Activated CD4-positive, alpha-beta T cell treated with anti-CD3 and anti-CD28 coated beads, Interleukin-2, amount 10 ng/mL, durations not matched to agents 24 days and 14 days (primary cell): ENCODE data around the gene HOXA10. TPM values are rescaled to one million over a fixed set of nuclear protein-coding genes. Genes with fewer than 3 reads are reported as not detected.

ENCODE experiments used
- DNase-seq: peaks from one replicate; pipeline ENCODE4 v3.0.0; 2022
- H3K27ac Mint-ChIP-seq: one replicate; pipeline ENCODE4 v1.8.0; 2022; ENCODE audit warnings: mild to moderate bottlenecking, mixed read lengths
- H3K27me3 Mint-ChIP-seq: one replicate; pipeline ENCODE4 v1.8.0; 2022; ENCODE audit warnings: mixed read lengths
- H3K36me3 Mint-ChIP-seq: one replicate; pipeline ENCODE4 v1.8.0; 2022; ENCODE audit warnings: low read depth, mild to moderate bottlenecking, mixed read lengths
- H3K4me1 Mint-ChIP-seq: one replicate; pipeline ENCODE4 v1.8.0; 2021; ENCODE audit warnings: mixed read lengths
- H3K4me3 Mint-ChIP-seq: one replicate; pipeline ENCODE4 v1.8.0; 2022; ENCODE audit warnings: mild to moderate bottlenecking, moderate library complexity, mixed read lengths
- H3K9me3 Mint-ChIP-seq: one replicate; pipeline ENCODE4 v1.8.0; 2021; ENCODE audit warnings: mixed read lengths
- intact Hi-C: fragments of 100-400 bp; cut with micrococcal nuclease; formaldehyde crosslinking; loops from one replicate; pipeline ENCODE4 v1.15.1; 2023
- total RNA-seq: library from RNA; stranded (reverse); gene quantifications from 2 replicates; pipeline ENCODE4 v1.2.3, GENCODE V29; 2022

The HOXA10 gene
- total RNA-seq: not detected in 2 replicates

DNA sequence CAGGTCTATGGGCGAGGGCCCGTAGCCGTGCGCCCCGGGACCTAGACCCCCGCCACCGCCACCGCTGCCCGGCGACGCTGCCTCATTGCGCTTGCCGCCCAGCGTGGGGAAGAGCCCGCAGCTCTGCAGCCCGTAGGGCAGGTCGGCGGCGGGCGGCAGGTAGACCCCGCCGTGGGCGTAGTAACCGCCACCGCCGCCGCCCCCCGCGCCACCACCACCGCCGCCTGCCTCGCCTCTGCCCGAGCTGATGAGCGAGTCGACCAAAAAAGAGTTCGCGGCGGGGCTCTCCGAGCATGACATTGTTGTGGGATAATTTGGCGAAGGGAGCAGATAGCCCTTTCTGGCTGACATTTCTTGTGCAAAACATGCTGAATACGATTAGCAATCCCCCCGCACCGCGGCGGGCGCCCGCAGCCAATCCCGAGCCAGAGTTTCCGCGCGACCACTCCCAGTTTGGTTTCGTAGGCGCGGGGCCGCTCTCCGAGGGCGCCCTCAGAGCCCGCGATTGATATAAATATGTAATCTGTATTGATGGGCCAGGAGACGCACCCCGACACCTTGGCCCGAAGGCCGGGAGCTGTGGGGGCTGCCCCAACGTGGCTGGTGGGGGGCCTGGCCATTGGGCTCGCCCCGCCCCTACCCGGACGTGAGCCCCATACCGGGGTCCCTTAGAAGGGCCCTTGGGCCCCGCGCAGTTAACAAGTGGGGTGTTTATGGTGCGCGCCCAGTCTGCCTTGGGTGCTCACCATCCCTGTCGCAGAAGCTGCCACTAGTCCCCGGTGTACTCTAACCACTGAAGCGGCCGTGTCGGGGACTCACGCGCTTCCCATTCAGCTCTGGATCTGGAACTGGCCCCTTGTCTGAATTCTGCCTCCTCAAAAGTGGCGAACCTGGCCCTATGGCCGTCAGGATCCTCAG is at the start of gene HOXA10:
HOXA10 (minus strand) TSS at position 365 of the 918 bp plus-strand sequence; CDS start at position 351, 14 bp downstream.
- H3K27me3 Mint-ChIP-seq: peaks cover 58% of the 10 kb centered on the region
- no peak within 1 kb of the TSS for H3K4me3 Mint-ChIP-seq
- intact Hi-C loops: loop anchor here (2.0 kb wide), 2 partner anchors 17 to 23 kb away; partner anchors contain the start of gene HOXA7
- peaks cover 5% of the 10 kb centered on the region for H3K4me1 Mint-ChIP-seq
- H3K36me3 Mint-ChIP-seq: peaks cover 3% of the 10 kb centered on the region
- peak within 1 kb of the TSS; percentile 51 for H3K27ac Mint-ChIP-seq
- peaks cover 8% of the 10 kb centered on the region for H3K9me3 Mint-ChIP-seq
- DNase-seq: no peak

DNA sequence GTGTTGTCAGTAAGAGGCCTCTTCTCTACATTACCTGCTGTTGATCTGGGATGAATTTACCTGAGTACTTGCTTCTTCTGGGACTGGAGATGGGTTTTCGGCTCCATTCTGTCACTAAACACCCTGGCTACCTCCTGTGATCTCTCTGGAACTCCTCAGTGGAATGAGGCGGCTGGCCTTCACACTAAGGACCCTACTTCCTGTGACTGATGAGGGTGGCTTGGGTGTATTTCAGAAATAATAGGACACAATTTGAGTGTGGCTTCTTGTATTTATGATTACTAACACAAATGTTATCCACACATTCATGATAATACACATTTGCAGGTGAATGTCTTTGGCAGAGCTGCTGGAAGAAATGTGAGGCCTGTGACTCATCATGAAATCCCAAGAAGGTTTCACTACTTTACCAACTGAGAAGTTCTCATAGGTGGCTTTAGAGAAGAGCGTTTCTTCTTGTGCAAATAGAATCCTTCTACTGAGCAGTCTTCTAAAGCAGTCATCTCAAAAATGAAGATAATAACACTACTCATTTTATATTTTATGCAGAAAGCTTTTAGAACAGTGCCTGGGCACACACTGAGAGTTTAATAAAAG is 47.2 kb upstream of the HOXA10 start:
- H3K27me3 Mint-ChIP-seq: peaks cover 68% of the 10 kb centered on the region
- no peaks in the 10 kb centered on the region for H3K36me3 Mint-ChIP-seq
- DNase-seq: no peak
- no peaks in the 10 kb centered on the region for H3K4me1 Mint-ChIP-seq
- intact Hi-C loops: no loop called here
- no peaks in the 10 kb centered on the region for H3K9me3 Mint-ChIP-seq
- no peak overlapping the region for H3K4me3 Mint-ChIP-seq
- H3K27ac Mint-ChIP-seq: no peak overlapping the region

DNA sequence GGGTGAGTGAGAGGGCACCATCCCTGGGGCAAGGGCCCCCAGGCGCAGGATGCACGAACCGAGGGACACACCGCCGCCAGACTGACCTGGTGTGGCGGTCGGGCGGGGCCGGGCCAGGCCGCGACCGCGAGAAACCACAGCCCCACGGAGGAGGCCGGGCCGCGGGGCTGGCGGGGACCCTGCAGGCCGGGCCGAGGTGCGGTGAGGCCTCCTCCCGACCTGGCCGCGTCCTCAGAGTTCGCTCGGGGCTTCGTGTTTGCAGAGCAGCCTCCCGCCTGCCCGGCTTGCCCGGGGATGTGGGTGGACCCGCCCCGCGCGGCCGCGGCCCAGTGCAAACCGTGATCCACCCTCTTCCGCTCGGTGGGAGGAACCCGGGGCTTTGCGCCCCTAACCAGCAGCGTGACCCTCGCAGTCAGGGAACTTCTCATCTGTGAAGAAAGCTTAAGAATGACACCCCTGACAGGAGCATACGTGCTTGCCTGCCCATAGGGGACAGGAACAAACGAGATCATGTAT is 46.4 kb upstream of the HOXA10 start:
- no peak overlapping the region for H3K27ac Mint-ChIP-seq
- no peak overlapping the region for H3K4me3 Mint-ChIP-seq
- no peaks in the 10 kb centered on the region for H3K9me3 Mint-ChIP-seq
- no peak for DNase-seq
- H3K27me3 Mint-ChIP-seq: peaks cover 73% of the 10 kb centered on the region
- H3K36me3 Mint-ChIP-seq: no peaks in the 10 kb centered on the region
- H3K4me1 Mint-ChIP-seq: no peaks in the 10 kb centered on the region
- intact Hi-C loops: no loop called here

DNA sequence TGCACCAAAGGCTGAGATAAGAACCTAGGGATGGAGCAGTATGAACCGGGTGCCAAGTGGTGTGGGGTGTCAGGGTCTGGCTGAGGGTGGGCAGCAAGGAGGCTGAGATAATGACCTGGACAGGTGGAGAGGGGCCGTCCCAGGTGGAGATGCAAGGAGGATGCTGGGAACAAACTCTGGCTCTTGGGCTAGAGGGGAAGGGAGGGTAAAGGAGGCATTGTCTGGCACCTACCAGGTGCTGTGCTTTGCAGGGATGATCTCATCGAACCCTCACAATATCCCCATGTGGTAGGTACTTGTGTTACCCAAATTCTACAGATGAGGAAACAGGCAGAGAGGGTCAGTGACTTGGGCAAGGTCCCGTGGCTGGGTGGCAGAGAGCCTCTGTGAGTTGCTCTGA is 45.7 kb upstream of the HOXA10 start:
- no peak for DNase-seq
- no peak overlapping the region for H3K27ac Mint-ChIP-seq

GRCh38 chr7:27217951-27218350 is 43.8 kb upstream of the HOXA10 start:
- intact Hi-C loops: no loop called here
- Mint-ChIP-seq H3K4me1 (no peaks in the 10 kb centered on the region), H3K27ac (no peak overlapping the region), H3K27me3 (peaks cover 75% of the 10 kb centered on the region), H3K36me3 (no peaks in the 10 kb centered on the region), H3K4me3 (no peak overlapping the region), H3K9me3 (no peaks in the 10 kb centered on the region)
- no peak for DNase-seq

More for the DNA sequence above, 45.7 kb upstream of the HOXA10 start:
- no peaks in the 10 kb centered on the region for H3K36me3 Mint-ChIP-seq
- intact Hi-C loops: no loop called here
- H3K9me3 Mint-ChIP-seq: no peaks in the 10 kb centered on the region
- H3K4me1 Mint-ChIP-seq: no peaks in the 10 kb centered on the region
- no peak overlapping the region for H3K4me3 Mint-ChIP-seq
- peaks cover 74% of the 10 kb centered on the region for H3K27me3 Mint-ChIP-seq

DNA sequence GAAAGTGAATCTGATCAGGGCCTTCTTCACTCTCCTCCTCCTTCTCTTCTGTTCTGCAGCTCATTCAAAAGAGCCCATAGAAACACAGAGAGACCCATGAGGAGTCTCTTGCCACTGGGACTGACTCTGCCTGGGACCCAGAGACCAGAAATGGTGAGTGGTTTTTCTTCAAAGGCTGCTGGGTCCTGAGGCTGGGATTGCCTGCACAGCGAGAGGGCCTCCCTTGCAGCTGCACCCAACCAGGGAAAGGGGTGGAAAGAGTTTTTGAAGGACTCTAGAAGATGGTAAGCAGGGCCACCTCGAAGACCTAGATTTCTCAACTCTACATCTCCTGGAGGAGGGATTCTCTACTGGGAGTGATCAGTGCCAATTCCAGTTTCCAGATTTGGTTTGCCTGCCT is 41.2 kb upstream of the HOXA10 start:
- Mint-ChIP-seq H3K4me3 (no peak overlapping the region), H3K4me1 (peaks cover 2% of the 10 kb centered on the region), H3K27me3 (peaks cover 78% of the 10 kb centered on the region), H3K9me3 (no peaks in the 10 kb centered on the region), H3K27ac (no peak overlapping the region), H3K36me3 (no peaks in the 10 kb centered on the region)
- intact Hi-C loops: no loop called here
- no peak for DNase-seq

DNA sequence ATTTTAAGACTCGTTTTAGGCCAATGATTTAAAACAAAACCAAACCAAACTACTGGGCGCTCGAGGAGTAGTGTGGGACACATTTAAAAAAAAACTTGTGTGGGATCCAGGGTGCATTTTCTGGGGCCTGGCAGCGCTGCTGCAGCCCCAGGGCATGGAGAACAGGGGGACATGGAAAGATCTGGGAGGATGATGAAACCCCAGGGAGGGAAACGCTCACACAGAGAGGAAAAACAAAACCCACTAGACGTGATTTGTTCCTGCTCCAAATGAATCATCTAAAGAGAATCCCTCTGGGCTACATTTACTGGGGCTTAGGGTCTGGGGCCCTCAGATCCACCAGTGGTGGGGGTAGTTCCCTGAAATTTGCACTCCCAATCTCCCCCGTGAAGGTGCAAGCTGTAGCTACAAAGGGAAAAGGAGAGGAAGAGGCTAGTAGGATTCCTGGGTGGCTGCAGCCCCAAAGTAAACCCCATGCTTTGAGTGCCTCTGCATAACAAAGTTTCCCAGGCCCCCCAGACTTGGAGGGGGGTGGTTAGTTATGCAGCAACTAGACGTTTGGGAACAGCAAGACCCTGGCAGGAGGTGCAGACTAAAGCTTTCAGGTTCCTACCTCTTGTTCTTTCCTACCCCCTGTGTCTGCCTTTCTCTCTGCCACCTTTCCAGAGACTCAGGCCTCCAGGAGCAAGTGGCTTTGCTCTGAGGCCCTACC is 40.3 kb upstream of the HOXA10 start:
- intact Hi-C loops: loop anchor here (5.0 kb wide), 1 partner anchor 708 kb away; no protein-coding TSS in a partner anchor
- no peaks in the 10 kb centered on the region for H3K9me3 Mint-ChIP-seq
- no peak overlapping the region for H3K4me3 Mint-ChIP-seq

GRCh38 chr7:27213433-27214238 is 39.5 kb upstream of the HOXA10 start:
- Mint-ChIP-seq H3K4me1 (peaks cover 4% of the 10 kb centered on the region), H3K27ac (no peak overlapping the region), H3K27me3 (peaks cover 81% of the 10 kb centered on the region), H3K4me3 (no peak overlapping the region), H3K36me3 (no peaks in the 10 kb centered on the region), H3K9me3 (no peaks in the 10 kb centered on the region)
- intact Hi-C loops: loop anchor here (5.0 kb wide), 1 partner anchor 709 kb away; no protein-coding TSS in a partner anchor
- no peak for DNase-seq

More for the DNA sequence above, 40.3 kb upstream of the HOXA10 start:
- peaks cover 4% of the 10 kb centered on the region for H3K4me1 Mint-ChIP-seq
- no peak overlapping the region for H3K27ac Mint-ChIP-seq
- peaks cover 79% of the 10 kb centered on the region for H3K27me3 Mint-ChIP-seq
- H3K36me3 Mint-ChIP-seq: no peaks in the 10 kb centered on the region
- DNase-seq: no peak

GRCh38 chr7:27212497-27213432 is 38.6 kb upstream of the HOXA10 start:
- Mint-ChIP-seq H3K9me3 (no peaks in the 10 kb centered on the region), H3K4me1 (peaks cover 4% of the 10 kb centered on the region), H3K27ac (no peak overlapping the region), H3K4me3 (no peak overlapping the region), H3K36me3 (no peaks in the 10 kb centered on the region), H3K27me3 (peaks cover 85% of the 10 kb centered on the region)
- intact Hi-C loops: loop anchor here (5.0 kb wide), 1 partner anchor 710 kb away; no protein-coding TSS in a partner anchor
- no peak for DNase-seq

GRCh38 chr7:27211764-27212204 is 37.7 kb upstream of the HOXA10 start:
- no peak for DNase-seq
- intact Hi-C loops: loop anchor here (5.0 kb wide), 1 partner anchor 711 kb away; no protein-coding TSS in a partner anchor
- Mint-ChIP-seq H3K9me3 (no peaks in the 10 kb centered on the region), H3K27me3 (peaks cover 87% of the 10 kb centered on the region), H3K4me1 (peaks cover 4% of the 10 kb centered on the region), H3K36me3 (no peaks in the 10 kb centered on the region), H3K27ac (no peak overlapping the region), H3K4me3 (no peak overlapping the region)

DNA sequence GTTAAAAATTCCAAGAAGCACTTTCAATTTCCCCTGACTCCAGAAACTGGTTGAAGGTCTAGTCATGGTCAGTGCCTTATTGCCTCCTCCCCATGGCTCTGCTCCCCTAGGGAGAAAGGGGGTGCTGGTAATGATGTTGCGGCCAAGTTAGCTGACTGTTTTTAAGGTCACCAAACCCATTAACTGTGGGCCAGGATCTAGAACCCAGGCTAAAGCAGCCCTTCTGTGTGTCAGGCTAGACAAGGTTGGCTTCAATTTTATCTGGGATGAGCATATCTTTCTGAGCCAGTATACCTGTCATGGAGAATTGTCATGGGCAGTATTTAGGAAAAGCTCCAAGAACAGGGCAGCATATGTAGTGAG is 36.9 kb upstream of the HOXA10 start:
- Mint-ChIP-seq H3K9me3 (no peaks in the 10 kb centered on the region), H3K4me3 (no peak overlapping the region), H3K27ac (no peak overlapping the region), H3K4me1 (peaks cover 4% of the 10 kb centered on the region), H3K36me3 (no peaks in the 10 kb centered on the region), H3K27me3 (peaks cover 89% of the 10 kb centered on the region)
- DNase-seq: no peak
- intact Hi-C loops: loop anchor here (5.0 kb wide), 1 partner anchor 711 kb away; no protein-coding TSS in a partner anchor

- Mint-ChIP-seq H3K27me3 (peaks cover 90% of the 10 kb centered on the region), H3K9me3 (no peaks in the 10 kb centered on the region), H3K4me1 (peaks cover 4% of the 10 kb centered on the region), H3K4me3 (no peak overlapping the region), H3K36me3 (no peaks in the 10 kb centered on the region), H3K27ac (no peak overlapping the region)
- intact Hi-C loops: loop anchor here (5.0 kb wide), 1 partner anchor 712 kb away; no protein-coding TSS in a partner anchor
- DNase-seq: peak; percentile 81
Measured at GRCh38 chr7:27210441-27211083, 36.4 kb upstream of the HOXA10 start.
